Esophagus squamous epithelium (tissue), 4 donors: ENCODE results near the gene MRGPRF.

Source experiments
- CTCF ChIP-seq, 6 experiments: fragments of 450-650 bp in 4 of 6; fragments of 200-600 bp in 2 of 6; sonication (generic) in 2 of 6; IDR thresholded peaks; one replicate each; pipeline ENCODE4 v1.5.1; 2016 to 2019; ENCODE audit warnings: antibody characterized with exemption in 6 of 6, mild to moderate bottlenecking in 4 of 6, moderate library complexity in 4 of 6
- POLR2A ChIP-seq, 4 donors: fragments of 450-650 bp; IDR thresholded peaks; one replicate each; pipeline ENCODE4 v1.6.1; 2017; ENCODE audit warnings: antibody characterized with exemption in 4 of 4, mild to moderate bottlenecking in 4 of 4, moderate library complexity in 3 of 4

GRCh38 chr11:69004411-69005182, 8.4 kb downstream of the MRGPRF start:
- TF ChIP-seq POLR2A (IDR thresholded peaks at IDR 0.05) (no peak), CTCF (IDR thresholded peaks at IDR 0.05) (no peak)
